HCT116 (cell line): ENCODE data around the gene TFPI2. TPM values are rescaled to one million over a fixed set of nuclear protein-coding genes. Genes with fewer than 3 reads are reported as not detected.

ENCODE experiments used
- ATAC-seq: fragments of 200-7000 bp; cut with Tn5 transposase; 2 replicates; pipeline ENCODE4 v1.9.1; 2020; ENCODE audit warnings: mild to moderate bottlenecking, moderate library complexity
- BruUV-seq: library from RNA; stranded (reverse); fragments of 400-500 nt; replicated peaks from 2 replicates; lab custom pipeline; 2021; lab: Mats Ljungman, UMichigan
- CTCF ChIA-PET: fragments of 300-600 bp; sonication (Branson Sonifier 250); formaldehyde crosslinking; loops from one replicate; lab custom pipeline; 2021; ENCODE audit warnings: antibody characterized with exemption; lab: Charles Lee
- POLR2A ChIA-PET: fragments of 300-600, 350-600 bp; sonication (Branson Sonifier 250); formaldehyde crosslinking; loops from one replicate; lab custom pipeline; 2021; ENCODE audit warnings: antibody characterized with exemption; lab: Charles Lee
- RAD21 ChIA-PET, 2 experiments: fragments of 300-600 bp; sonication (Branson Sonifier 250); formaldehyde crosslinking; loops; one replicate each; lab custom pipeline; 2023; ENCODE audit warnings: low total read pairs in 2 of 2; ENCODE audit not compliant: uncharacterized antibody in 2 of 2, unreplicated experiment in 2 of 2, low non-redundant PET in 1 of 2; lab: Charles Lee
- DNase-seq: peaks from one replicate; pipeline ENCODE4 v3.0.0-alpha.2; 2010; ENCODE audit warnings: low read depth, low spot score
- H2AFZ ChIP-seq: fragments of 200-600 bp; shearing (Covaris generic), sonication (generic); 2 replicates; pipeline ENCODE4 v1.6.1; 2017; ENCODE audit warnings: low read depth, mixed run types, mixed read lengths, antibody characterized with exemption, low read length; ENCODE audit not compliant: poor library complexity, severe bottlenecking
- H3K27ac ChIP-seq: 2 replicates; pipeline ENCODE4 v1.5.1; 2012; ENCODE audit warnings: low read depth, low read length
- H3K27me3 ChIP-seq: fragments of 200-600 bp; sonication (generic); 2 replicates; pipeline ENCODE4 v1.6.1; 2016; ENCODE audit warnings: mixed run types, low read length, mixed read lengths; ENCODE audit not compliant: insufficient read depth
- H3K36me3 ChIP-seq, 2 experiments: fragments of 200-500 bp in 1 of 2; fragments of 200-600 bp in 1 of 2; sonication (Bioruptor generic) in 1 of 2; sonication (generic) in 1 of 2; 2 replicates each; pipeline versions ENCODE4 v1.5.1 to v1.6.1; 2014 to 2016; ENCODE audit warnings: low read length in 2 of 2, inconsistent platforms in 1 of 2, mixed read lengths in 1 of 2, mixed run types in 1 of 2; ENCODE audit not compliant: insufficient read depth in 2 of 2, control insufficient read depth in 1 of 2
- H3K4me1 ChIP-seq, 2 experiments: fragments of 200-600 bp in 1 of 2; sonication (generic) in 1 of 2; 2 replicates each; pipeline versions ENCODE4 v1.5.1 to v1.6.1; 2012 to 2017; ENCODE audit warnings: low read length in 2 of 2, inconsistent platforms in 1 of 2, mild to moderate bottlenecking in 1 of 2, mixed read lengths in 1 of 2, mixed run types in 1 of 2, moderate library complexity in 1 of 2; ENCODE audit not compliant: insufficient read depth in 2 of 2, control insufficient read depth in 1 of 2
- H3K4me2 ChIP-seq: fragments of 200-600 bp; sonication (generic); 2 replicates; pipeline ENCODE4 v1.6.1; 2017; ENCODE audit warnings: mixed run types, low read length, mixed read lengths
- H3K4me3 ChIP-seq, 2 experiments: fragments of 200-600 bp in 1 of 2; sonication (generic) in 1 of 2; replicated peaks in 1 of 2; 2 replicates each; pipeline ENCODE4 v1.5.1; 2011 to 2016; ENCODE audit warnings: low read length in 2 of 2, control low read depth in 1 of 2, low read depth in 1 of 2, mild to moderate bottlenecking in 1 of 2, mixed read lengths in 1 of 2, mixed run types in 1 of 2
- H3K79me2 ChIP-seq: fragments of 200-600 bp; sonication (generic); 2 replicates; pipeline ENCODE4 v1.6.1; 2017; ENCODE audit warnings: mild to moderate bottlenecking, mixed run types, low read length, moderate library complexity, mixed read lengths; ENCODE audit not compliant: insufficient read depth
- H3K9ac ChIP-seq: fragments of 200-600 bp; sonication (generic); 2 replicates; pipeline ENCODE4 v1.6.1; 2016; ENCODE audit warnings: low read length, mixed read lengths
- H3K9me2 ChIP-seq: fragments of 200-600 bp; sonication (generic), shearing (Covaris generic); 2 replicates; pipeline ENCODE4 v1.6.1; 2017; ENCODE audit warnings: mixed run types, mild to moderate bottlenecking, moderate library complexity; ENCODE audit not compliant: insufficient read depth
- H3K9me3 ChIP-seq, 2 experiments: fragments of 200-500 bp in 1 of 2; fragments of 200-600 bp in 1 of 2; sonication (Bioruptor generic) in 1 of 2; sonication (generic) in 1 of 2; 2 replicates each; pipeline ENCODE4 v1.6.1; 2014 to 2017; ENCODE audit warnings: low read length in 2 of 2, mixed read lengths in 2 of 2, inconsistent platforms in 1 of 2, low read depth in 1 of 2, mild to moderate bottlenecking in 1 of 2, mixed run types in 1 of 2, moderate library complexity in 1 of 2; ENCODE audit not compliant: control insufficient read depth in 1 of 2, insufficient read depth in 1 of 2
- H4K20me1 ChIP-seq: fragments of 200-600 bp; sonication (generic), shearing (Covaris generic); 2 replicates; pipeline ENCODE4 v1.6.1; 2017; ENCODE audit warnings: mixed run types, mild to moderate bottlenecking, moderate library complexity; ENCODE audit not compliant: insufficient read depth
- CBX3 ChIP-seq: IDR thresholded peaks from 2 replicates; pipeline ENCODE4 v1.6.1; 2012; ENCODE audit warnings: low read depth
- EGR1 ChIP-seq: IDR thresholded peaks from 2 replicates; pipeline ENCODE4 v1.6.1; 2012; ENCODE audit warnings: low read depth
- ELF1 ChIP-seq: IDR thresholded peaks from 2 replicates; pipeline ENCODE4 v1.6.1; 2012; ENCODE audit warnings: low read depth, borderline replicate concordance
- EZH2 ChIP-seq: fragments of 200-600 bp; sonication (generic); IDR thresholded peaks from 2 replicates; pipeline ENCODE4 v1.6.1; 2017; ENCODE audit warnings: antibody characterized with exemption, mixed run types
- JUND ChIP-seq: IDR thresholded peaks from 2 replicates; pipeline ENCODE4 v1.6.1; 2012
- POLR2AphosphoS5 ChIP-seq: IDR thresholded peaks from 2 replicates; pipeline ENCODE4 v1.6.1; 2011; ENCODE audit warnings: mild to moderate bottlenecking, low read depth, low read length, moderate library complexity
- RAD21 ChIP-seq: IDR thresholded peaks from 2 replicates; pipeline ENCODE4 v1.6.1; 2012; ENCODE audit warnings: low read depth, mild to moderate bottlenecking
- REST ChIP-seq: IDR thresholded peaks from 2 replicates; pipeline ENCODE4 v1.6.1; 2012; ENCODE audit warnings: low read depth
- SIN3A ChIP-seq: IDR thresholded peaks from 2 replicates; pipeline ENCODE4 v1.6.1; 2012; ENCODE audit warnings: low read depth
- SRF ChIP-seq: IDR thresholded peaks from 2 replicates; pipeline ENCODE4 v1.6.1; 2012; ENCODE audit warnings: low read depth
- TCF7L2 ChIP-seq: IDR thresholded peaks from 2 replicates; pipeline ENCODE4 v1.7.0; 2011; ENCODE audit warnings: borderline replicate concordance, inconsistent platforms; ENCODE audit not compliant: insufficient read depth, insufficient read length; ENCODE audit errors: extremely low read depth
- YY1 ChIP-seq: IDR thresholded peaks from 2 replicates; pipeline ENCODE4 v1.6.1; 2011; ENCODE audit warnings: low read length, low read depth, moderate library complexity, mild to moderate bottlenecking; ENCODE audit not compliant: insufficient replicate concordance; ENCODE audit errors: extremely low read depth
- ZBTB33 ChIP-seq: IDR thresholded peaks from 2 replicates; pipeline ENCODE4 v1.6.1; 2011; ENCODE audit warnings: mild to moderate bottlenecking, low read length, moderate library complexity; ENCODE audit not compliant: insufficient replicate concordance; ENCODE audit errors: extremely low read depth
- intact Hi-C: fragments of 100-400 bp; cut with micrococcal nuclease; formaldehyde crosslinking; loops from 2 replicates; pipeline ENCODE4 v1.10.0; 2022
- total RNA-seq: library from RNA; stranded (reverse); gene quantifications from one replicate; pipeline ENCODE4 v1.2.1, GENCODE V29; 2021; ENCODE audit not compliant: unreplicated experiment

The TFPI2 gene
- total RNA-seq, 1 experiment from 2014 or later, result 0.15 TPM

DNA sequence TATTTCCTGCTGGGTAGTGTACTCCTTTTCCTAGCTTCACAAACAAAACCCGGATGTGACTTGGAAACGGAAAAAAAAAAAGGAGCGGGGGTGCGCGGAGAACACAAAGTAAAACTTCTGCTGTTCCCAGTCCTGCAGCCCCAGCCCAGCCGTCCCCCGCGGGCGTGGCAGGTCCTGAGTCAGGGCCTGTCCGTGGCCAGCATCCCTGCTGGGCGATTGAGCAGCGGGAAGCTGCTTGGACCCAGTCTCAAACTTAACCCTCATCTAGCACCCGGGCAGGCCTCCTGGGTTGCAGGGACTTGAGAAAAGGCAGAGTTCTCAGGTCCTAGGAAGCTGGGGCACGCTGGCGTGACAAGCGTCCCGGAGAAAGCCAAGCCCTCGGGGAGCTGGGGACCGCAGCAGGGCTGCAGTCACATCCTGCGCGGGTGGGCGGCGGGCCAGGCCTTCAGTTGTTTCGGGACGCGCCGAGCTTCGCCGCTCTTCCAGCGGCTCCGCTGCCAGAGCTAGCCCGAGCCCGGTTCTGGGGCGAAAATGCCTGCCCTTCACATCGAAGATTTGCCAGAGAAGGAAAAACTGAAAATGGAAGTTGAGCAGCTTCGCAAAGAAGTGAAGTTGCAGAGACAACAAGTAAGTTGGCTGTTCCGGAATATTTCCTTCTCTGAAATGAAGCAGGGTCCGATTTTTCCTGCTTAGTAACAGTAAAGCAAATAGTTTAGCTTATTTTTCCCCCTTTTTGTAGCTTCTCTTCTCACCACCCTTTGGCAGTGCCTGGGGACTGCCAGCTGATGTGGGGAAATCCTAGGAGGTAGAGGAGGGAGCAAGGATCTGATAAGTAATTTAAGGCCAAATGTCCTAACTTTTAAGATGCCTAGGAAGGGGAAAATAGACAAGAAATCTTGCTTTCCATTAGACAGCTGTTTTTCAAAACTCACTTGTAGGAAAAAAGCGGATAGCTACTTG lies 31.3 kb upstream of the TFPI2 start, which contains the start of gene GNG11:
GNG11 (plus strand) TSS at position 129 of the 960 bp plus-strand sequence; CDS start at position 532, 403 bp downstream.
- RAD21 ChIA-PET, result no interaction called here
- POLR2A ChIA-PET, result no interaction called here
- H3K4me1 ChIP-seq, result no peaks in the 10 kb centered on the region; a peak in 1 of 4 replicates
- no peak within 1 kb of the TSS for H3K4me2 ChIP-seq
- no peak for ATAC-seq
- H4K20me1 ChIP-seq, result no peaks in the 10 kb centered on the region
- CTCF ChIA-PET, result no interaction called here
- BruUV-seq, result no TSS peak
- H3K9ac ChIP-seq, result no peak within 1 kb of the TSS
- no peak within 1 kb of the TSS for H3K4me3 ChIP-seq
- no peaks in the 10 kb centered on the region for H3K9me2 ChIP-seq
- intact Hi-C loops, result no loop called here
- H3K27me3 ChIP-seq, result no peaks in the 10 kb centered on the region
- TF ChIP-seq TCF7L2, result no peak
- TF ChIP-seq RAD21, result no peak
- no peak for TF ChIP-seq EGR1
- no peak for TF ChIP-seq ZBTB33
- TF ChIP-seq REST, result no peak
- TF ChIP-seq JUND, result no peak
- TF ChIP-seq CBX3, result no peak
- no peak for TF ChIP-seq ELF1
- TF ChIP-seq POLR2AphosphoS5, result no peak
- TF ChIP-seq SIN3A, result no peak
- TF ChIP-seq EZH2, result no peak
- no peak for TF ChIP-seq YY1
- no peak for TF ChIP-seq SRF
- TF ChIP-seq, all 23 proteins: peak for 0
- Histone ChIP-seq H2AFZ (no peak within 1 kb of the TSS), H3K27ac (no peak within 1 kb of the TSS), H3K36me3 (no peaks in the 10 kb centered on the region), H3K79me2 (no peaks in the 10 kb centered on the region), H3K9me3 (no peaks in the 10 kb centered on the region)
- no peak for DNase-seq
